Right lobe of liver (tissue), 4 donors: ENCODE data around the gene MYLK.

Experiments used
- POLR2A ChIP-seq: fragments of 450-650 bp; IDR thresholded peaks from one replicate; pipeline ENCODE4 v1.6.1; 2017; ENCODE audit warnings: antibody characterized with exemption, mild to moderate bottlenecking
- TF ChIP-seq, protein P1 (sequence below), 4 donors: fragments of 200-600 bp in 3 of 4; fragments of 450-650 bp in 1 of 4; IDR thresholded peaks; one replicate each; pipeline versions ENCODE4 v1.5.1 to v1.8.0; 2016 to 2022; ENCODE audit warnings: antibody characterized with exemption in 4 of 4, mild to moderate bottlenecking in 2 of 4
- donor health status: DM: no; HTN: no; CAD: no.
- donor health status: DM: no; HTN: no; CAD: no.
- donor health status: DM: no; HTN: yes; CAD: no.

- TF ChIP-seq, protein P1, sequence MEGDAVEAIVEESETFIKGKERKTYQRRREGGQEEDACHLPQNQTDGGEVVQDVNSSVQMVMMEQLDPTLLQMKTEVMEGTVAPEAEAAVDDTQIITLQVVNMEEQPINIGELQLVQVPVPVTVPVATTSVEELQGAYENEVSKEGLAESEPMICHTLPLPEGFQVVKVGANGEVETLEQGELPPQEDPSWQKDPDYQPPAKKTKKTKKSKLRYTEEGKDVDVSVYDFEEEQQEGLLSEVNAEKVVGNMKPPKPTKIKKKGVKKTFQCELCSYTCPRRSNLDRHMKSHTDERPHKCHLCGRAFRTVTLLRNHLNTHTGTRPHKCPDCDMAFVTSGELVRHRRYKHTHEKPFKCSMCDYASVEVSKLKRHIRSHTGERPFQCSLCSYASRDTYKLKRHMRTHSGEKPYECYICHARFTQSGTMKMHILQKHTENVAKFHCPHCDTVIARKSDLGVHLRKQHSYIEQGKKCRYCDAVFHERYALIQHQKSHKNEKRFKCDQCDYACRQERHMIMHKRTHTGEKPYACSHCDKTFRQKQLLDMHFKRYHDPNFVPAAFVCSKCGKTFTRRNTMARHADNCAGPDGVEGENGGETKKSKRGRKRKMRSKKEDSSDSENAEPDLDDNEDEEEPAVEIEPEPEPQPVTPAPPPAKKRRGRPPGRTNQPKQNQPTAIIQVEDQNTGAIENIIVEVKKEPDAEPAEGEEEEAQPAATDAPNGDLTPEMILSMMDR (IDR thresholded peaks at IDR 0.05), result peak in 1 of 4 donors; percentile 11
- no peak for TF ChIP-seq POLR2A
These were observed 254.4 kb downstream of the MYLK start for GRCh38 chr3:123629747-123630047.
